ENCODE results near the gene LCNL1.

DNA sequence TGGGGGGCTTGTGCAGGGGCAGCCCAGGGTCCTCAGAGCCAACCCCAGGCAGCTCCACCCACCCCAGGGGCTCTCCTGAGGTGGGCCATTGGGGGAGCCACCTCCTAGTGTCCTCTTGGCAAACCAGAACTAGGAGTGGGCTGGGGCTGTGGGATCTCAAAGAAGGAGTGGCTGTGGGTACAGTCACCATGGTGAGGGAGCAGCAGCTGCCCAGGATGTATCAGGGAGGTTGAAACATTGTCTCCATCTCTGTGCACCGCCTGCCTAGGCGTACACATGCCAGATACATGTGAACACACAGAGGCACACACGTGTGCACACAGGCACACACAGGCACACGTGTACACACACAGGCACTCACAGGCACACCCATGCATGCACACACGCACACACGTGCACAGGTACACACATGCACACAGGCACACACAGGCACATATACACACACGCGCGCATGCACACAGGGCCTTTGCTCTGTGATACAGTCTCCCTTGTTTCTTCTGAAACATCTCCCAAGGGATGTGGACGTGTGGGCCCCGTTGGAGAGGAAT, 20.0 kb upstream of the LCNL1 start:
- TF ChIP-seq, protein P1, sequence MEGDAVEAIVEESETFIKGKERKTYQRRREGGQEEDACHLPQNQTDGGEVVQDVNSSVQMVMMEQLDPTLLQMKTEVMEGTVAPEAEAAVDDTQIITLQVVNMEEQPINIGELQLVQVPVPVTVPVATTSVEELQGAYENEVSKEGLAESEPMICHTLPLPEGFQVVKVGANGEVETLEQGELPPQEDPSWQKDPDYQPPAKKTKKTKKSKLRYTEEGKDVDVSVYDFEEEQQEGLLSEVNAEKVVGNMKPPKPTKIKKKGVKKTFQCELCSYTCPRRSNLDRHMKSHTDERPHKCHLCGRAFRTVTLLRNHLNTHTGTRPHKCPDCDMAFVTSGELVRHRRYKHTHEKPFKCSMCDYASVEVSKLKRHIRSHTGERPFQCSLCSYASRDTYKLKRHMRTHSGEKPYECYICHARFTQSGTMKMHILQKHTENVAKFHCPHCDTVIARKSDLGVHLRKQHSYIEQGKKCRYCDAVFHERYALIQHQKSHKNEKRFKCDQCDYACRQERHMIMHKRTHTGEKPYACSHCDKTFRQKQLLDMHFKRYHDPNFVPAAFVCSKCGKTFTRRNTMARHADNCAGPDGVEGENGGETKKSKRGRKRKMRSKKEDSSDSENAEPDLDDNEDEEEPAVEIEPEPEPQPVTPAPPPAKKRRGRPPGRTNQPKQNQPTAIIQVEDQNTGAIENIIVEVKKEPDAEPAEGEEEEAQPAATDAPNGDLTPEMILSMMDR (IDR thresholded peaks at IDR 0.05), result no peak
- no peak for TF ChIP-seq POLR2A (IDR thresholded peaks at IDR 0.05)
- TF ChIP-seq POLR2AphosphoS5 (IDR thresholded peaks at IDR 0.05), result no peak

Data from sigmoid colon (tissue), 4 donors.